Measurements from ENCODE around the gene FIZ1. TPM values are rescaled to one million over a fixed set of nuclear protein-coding genes. Genes with fewer than 3 reads are reported as not detected.

The FIZ1 gene
- total RNA-seq, 4 donors from 2014 or later, result 4.7 to 11.2 (median 9.9) TPM

DNA sequence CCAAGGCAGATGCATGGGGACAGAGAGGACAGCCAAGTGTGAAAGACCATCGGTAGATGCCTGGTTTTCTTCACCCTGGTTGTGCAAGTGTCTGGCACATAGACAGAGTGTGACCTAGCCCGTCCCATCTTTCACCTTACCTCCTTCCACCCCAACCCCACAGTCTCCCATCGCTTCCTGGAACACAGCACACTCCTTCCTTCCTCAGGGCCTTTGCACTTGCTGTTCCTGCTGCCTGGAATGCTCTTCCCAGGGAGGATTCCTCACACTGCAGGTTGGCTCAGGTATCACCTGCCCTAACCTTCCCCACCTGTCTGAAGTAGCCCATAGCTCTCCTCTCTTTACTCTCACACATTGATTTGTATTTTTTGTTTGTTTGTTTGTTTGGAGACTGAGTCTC lies 3.0 kb downstream of the FIZ1 start:
- peaks cover 0 to 51% of the 10 kb centered on the region in 2 donors for H3K36me3 ChIP-seq
- no peak overlapping the region for H3K4me3 ChIP-seq
- H3K27ac ChIP-seq, result no peak overlapping the region
- WGBS, 2 donors (ENCODE audit: low coverage in 1 of 2), result 93% methylated on average over 3 of the region's 3 CpGs; no CpG with 5 or more reads in 1 of the 2 donors
- no peak for ATAC-seq
- TF ChIP-seq POLR2AphosphoS5 (IDR thresholded peaks at IDR 0.05), result no peak
- TF ChIP-seq EP300 (IDR thresholded peaks at IDR 0.05), result no peak
- TF ChIP-seq POLR2A (IDR thresholded peaks at IDR 0.05), result no peak
- TF ChIP-seq, protein P1, sequence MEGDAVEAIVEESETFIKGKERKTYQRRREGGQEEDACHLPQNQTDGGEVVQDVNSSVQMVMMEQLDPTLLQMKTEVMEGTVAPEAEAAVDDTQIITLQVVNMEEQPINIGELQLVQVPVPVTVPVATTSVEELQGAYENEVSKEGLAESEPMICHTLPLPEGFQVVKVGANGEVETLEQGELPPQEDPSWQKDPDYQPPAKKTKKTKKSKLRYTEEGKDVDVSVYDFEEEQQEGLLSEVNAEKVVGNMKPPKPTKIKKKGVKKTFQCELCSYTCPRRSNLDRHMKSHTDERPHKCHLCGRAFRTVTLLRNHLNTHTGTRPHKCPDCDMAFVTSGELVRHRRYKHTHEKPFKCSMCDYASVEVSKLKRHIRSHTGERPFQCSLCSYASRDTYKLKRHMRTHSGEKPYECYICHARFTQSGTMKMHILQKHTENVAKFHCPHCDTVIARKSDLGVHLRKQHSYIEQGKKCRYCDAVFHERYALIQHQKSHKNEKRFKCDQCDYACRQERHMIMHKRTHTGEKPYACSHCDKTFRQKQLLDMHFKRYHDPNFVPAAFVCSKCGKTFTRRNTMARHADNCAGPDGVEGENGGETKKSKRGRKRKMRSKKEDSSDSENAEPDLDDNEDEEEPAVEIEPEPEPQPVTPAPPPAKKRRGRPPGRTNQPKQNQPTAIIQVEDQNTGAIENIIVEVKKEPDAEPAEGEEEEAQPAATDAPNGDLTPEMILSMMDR (IDR thresholded peaks at IDR 0.05), result no peak
- H3K9me3 ChIP-seq, result no peaks in the 10 kb centered on the region
- H3K27me3 ChIP-seq, result no peaks in the 10 kb centered on the region
- H3K4me1 ChIP-seq, result peaks cover 0 to 17% (median 5%) of the 10 kb centered on the region in 3 donors

GRCh38 chr19:55594996-55595545 lies 4.2 kb downstream of the FIZ1 start:
- H3K36me3 ChIP-seq, result peaks cover 0 to 51% of the 10 kb centered on the region in 2 donors
- WGBS, 2 donors (ENCODE audit: low coverage in 1 of 2), result 86 to 89% methylated on average over 4 of the region's 4 CpGs
- H3K4me1 ChIP-seq, result peaks cover 0 to 9% (median 0%) of the 10 kb centered on the region in 3 donors
- H3K9me3 ChIP-seq, result no peaks in the 10 kb centered on the region
- no peak for TF ChIP-seq POLR2A (IDR thresholded peaks at IDR 0.05)
- no peak for TF ChIP-seq POLR2AphosphoS5 (IDR thresholded peaks at IDR 0.05)
- TF ChIP-seq, protein P1 (IDR thresholded peaks at IDR 0.05), result no peak
- TF ChIP-seq EP300 (IDR thresholded peaks at IDR 0.05), result no peak
- ATAC-seq, result no peak
- H3K27ac ChIP-seq, result no peak overlapping the region
- no peak overlapping the region for H3K4me3 ChIP-seq
- H3K27me3 ChIP-seq, result no peaks in the 10 kb centered on the region

DNA sequence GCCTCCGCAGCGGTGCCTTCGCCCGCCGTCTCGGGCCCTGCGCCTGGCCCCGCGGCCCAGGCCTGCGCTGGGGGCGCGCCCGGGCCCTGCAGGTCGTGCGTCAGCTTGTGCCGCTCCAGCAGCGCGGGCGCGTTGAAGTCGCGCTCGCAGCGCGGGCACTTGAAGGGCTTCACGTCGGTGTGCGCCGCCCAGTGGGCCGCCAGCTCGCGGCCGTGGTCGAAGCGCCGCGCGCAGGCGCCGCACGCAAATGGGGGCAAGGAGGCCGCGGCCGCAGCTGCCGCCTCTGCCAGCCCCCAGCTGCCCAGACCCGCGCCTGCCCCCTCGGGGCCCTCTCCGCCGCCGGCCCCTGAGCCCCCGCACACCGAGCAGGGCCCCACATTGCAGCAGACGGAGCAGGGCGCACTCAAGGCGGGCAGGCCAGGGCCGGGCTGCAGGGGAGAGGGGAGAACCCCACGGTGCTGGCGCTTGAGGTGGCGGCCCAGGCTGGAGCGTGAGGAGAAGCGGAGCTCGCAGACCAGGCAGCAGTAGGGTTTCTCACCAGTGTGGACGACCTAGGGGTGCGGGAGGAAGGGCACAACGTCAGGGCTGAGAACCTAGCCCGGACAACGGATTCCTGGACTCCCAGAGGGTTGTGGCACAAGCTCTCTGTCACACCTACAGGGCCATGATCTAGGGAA lies 6.1 kb downstream of the FIZ1 start:
- no peaks in the 10 kb centered on the region for H3K27me3 ChIP-seq
- H3K4me3 ChIP-seq, result no peak overlapping the region
- no peak for ATAC-seq
- no peaks in the 10 kb centered on the region for H3K9me3 ChIP-seq
- H3K4me1 ChIP-seq, result peaks cover 0 to 3% (median 0%) of the 10 kb centered on the region in 3 donors
- TF ChIP-seq EP300 (IDR thresholded peaks at IDR 0.05) (no peak), POLR2AphosphoS5 (IDR thresholded peaks at IDR 0.05) (no peak), POLR2A (IDR thresholded peaks at IDR 0.05) (no peak)
- TF ChIP-seq, protein P1 (IDR thresholded peaks at IDR 0.05), result no peak
- H3K36me3 ChIP-seq, result peaks cover 0 to 51% of the 10 kb centered on the region in 2 donors
- H3K27ac ChIP-seq, result no peak overlapping the region
- no CpG with 5 or more reads among the region's 68 CpGs for WGBS, 2 donors (ENCODE audit: low coverage in 1 of 2)

- Histone ChIP-seq H3K4me1 (peaks cover 0 to 5% (median 0%) of the 10 kb centered on the region in 3 donors), H3K27me3 (no peaks in the 10 kb centered on the region), H3K36me3 (peaks cover 0 to 49% of the 10 kb centered on the region in 2 donors), H3K9me3 (no peaks in the 10 kb centered on the region), H3K4me3 (no peak overlapping the region), H3K27ac (no peak overlapping the region)
- WGBS, 2 donors (ENCODE audit: low coverage in 1 of 2), result 87% methylated on average over 3 of the region's 73 CpGs; no CpG with 5 or more reads in 1 of the 2 donors
- TF ChIP-seq POLR2A (IDR thresholded peaks at IDR 0.05) (no peak), POLR2AphosphoS5 (IDR thresholded peaks at IDR 0.05) (no peak)
- ATAC-seq, result no peak
Observed at GRCh38 chr19:55592391-55593090, 6.8 kb downstream of the FIZ1 start.

- ATAC-seq, result no peak
- no peak overlapping the region for H3K4me3 ChIP-seq
- H3K36me3 ChIP-seq, result peaks cover 0 to 39% of the 10 kb centered on the region in 2 donors
- TF ChIP-seq EP300 (IDR thresholded peaks at IDR 0.05), result no peak
- TF ChIP-seq, protein P1 (IDR thresholded peaks at IDR 0.05), result no peak
- TF ChIP-seq POLR2A (IDR thresholded peaks at IDR 0.05), result no peak
- no peak for TF ChIP-seq POLR2AphosphoS5 (IDR thresholded peaks at IDR 0.05)
- 69 to 78% methylated on average over 3 to 5 of the region's 10 CpGs for WGBS, 2 donors (ENCODE audit: low coverage in 1 of 2)
- no peak overlapping the region for H3K27ac ChIP-seq
- peaks cover 0 to 15% (median 9%) of the 10 kb centered on the region in 3 donors for H3K4me1 ChIP-seq
- H3K27me3 ChIP-seq, result no peaks in the 10 kb centered on the region
- H3K9me3 ChIP-seq, result no peaks in the 10 kb centered on the region
Observed at GRCh38 chr19:55591555-55591954, 7.8 kb downstream of the FIZ1 start.
